ENCODE results near the gene PEAR1.

DNA sequence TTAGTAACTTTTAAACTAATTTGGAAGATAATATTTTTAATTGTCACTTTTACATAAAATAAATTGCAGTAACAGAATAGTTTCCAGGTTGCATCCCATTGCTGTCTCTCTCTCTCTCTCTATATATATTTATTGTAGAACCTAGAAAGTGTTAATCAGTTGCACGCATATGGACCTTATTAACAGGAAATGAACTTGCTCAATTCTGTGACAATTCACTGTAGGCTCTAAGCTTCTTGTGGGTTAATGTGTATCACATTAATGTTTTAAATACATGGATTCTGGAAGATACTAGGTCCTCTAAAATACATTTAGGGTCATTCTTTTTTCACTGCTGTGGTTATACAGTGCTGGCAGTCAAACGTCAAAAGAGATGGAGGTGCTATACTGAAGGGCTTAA is 60.1 kb downstream of the PEAR1 start:
- TF ChIP-seq, protein P1, sequence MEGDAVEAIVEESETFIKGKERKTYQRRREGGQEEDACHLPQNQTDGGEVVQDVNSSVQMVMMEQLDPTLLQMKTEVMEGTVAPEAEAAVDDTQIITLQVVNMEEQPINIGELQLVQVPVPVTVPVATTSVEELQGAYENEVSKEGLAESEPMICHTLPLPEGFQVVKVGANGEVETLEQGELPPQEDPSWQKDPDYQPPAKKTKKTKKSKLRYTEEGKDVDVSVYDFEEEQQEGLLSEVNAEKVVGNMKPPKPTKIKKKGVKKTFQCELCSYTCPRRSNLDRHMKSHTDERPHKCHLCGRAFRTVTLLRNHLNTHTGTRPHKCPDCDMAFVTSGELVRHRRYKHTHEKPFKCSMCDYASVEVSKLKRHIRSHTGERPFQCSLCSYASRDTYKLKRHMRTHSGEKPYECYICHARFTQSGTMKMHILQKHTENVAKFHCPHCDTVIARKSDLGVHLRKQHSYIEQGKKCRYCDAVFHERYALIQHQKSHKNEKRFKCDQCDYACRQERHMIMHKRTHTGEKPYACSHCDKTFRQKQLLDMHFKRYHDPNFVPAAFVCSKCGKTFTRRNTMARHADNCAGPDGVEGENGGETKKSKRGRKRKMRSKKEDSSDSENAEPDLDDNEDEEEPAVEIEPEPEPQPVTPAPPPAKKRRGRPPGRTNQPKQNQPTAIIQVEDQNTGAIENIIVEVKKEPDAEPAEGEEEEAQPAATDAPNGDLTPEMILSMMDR (conservative IDR thresholded peaks at IDR 0.05; ENCODE audit: low read depth, low read length) = no peak
- no peak for TF ChIP-seq EZH2 (IDR thresholded peaks at IDR 0.05; ENCODE audit: low read length, unreplicated experiment)
